K562 (cell line): Measurements from ENCODE around the gene ACP1. TPM values are rescaled to one million over a fixed set of nuclear protein-coding genes. Genes with fewer than 3 reads are reported as not detected.

Experiments used
- ATAC-seq: fragments of 200-7000 bp; cut with Tn5 transposase; 3 replicates; pipeline ENCODE4 v1.9.1; 2020; ENCODE audit warnings: moderate library complexity
- BruUV-seq: library from RNA; stranded (reverse); fragments of 400-500 nt; replicated peaks from 2 replicates; lab custom pipeline; 2021; lab: Mats Ljungman, UMichigan
- CTCF ChIA-PET: fragments of 300-600 bp; formaldehyde crosslinking; extraction: SDS; loops from one replicate; lab custom pipeline; 2021; ENCODE audit warnings: low intra/inter-chr PET ratio; lab: Yijun Ruan, JAX
- POLR2A ChIA-PET: fragments of 300-600, 350-650 bp; sonication (Branson Sonifier 250); formaldehyde crosslinking; extraction: SDS; loops from one replicate; lab custom pipeline; 2021; ENCODE audit warnings: antibody characterized with exemption, inconsistent platforms; lab: Yijun Ruan, JAX
- DNase-seq, 4 experiments: peaks; one replicate each; pipeline versions ENCODE4 v3.0.0 to v3.0.0-alpha.2; 2011 to 2018; ENCODE audit warnings: low spot score in 3 of 4, mixed read lengths in 3 of 4; ENCODE audit errors: extremely low read depth in 1 of 4
- FAIRE-seq: peaks from 2 replicates; lab custom pipeline; 2011; peaks lifted over from hg19 to GRCh38; lab: Jason Lieb, UNC
- H2AFZ ChIP-seq: 2 replicates; pipeline ENCODE4 v1.6.0; 2011; ENCODE audit warnings: low read depth, low read length, control low read depth, inconsistent platforms
- H3K27ac ChIP-seq: fragments of 200-600 bp; 3 replicates; pipeline ENCODE4 v1.8.0; 2011; ENCODE audit warnings: low read depth, mild to moderate bottlenecking, control low read depth, inconsistent platforms, low read length, moderate library complexity, mixed read lengths; ENCODE audit errors: extremely low read depth
- H3K27me3 ChIP-seq, 2 experiments: fragments of 300-600 bp in 1 of 2; 2 replicates in 1 of 2; 3 replicates in 1 of 2; pipeline versions ENCODE4 v1.6.0 to v1.8.0; 2011; ENCODE audit warnings: inconsistent platforms in 2 of 2, low read length in 2 of 2, mild to moderate bottlenecking in 1 of 2, mixed read lengths in 1 of 2, moderate library complexity in 1 of 2; ENCODE audit not compliant: control insufficient read depth in 2 of 2, insufficient read depth in 2 of 2
- H3K36me3 ChIP-seq: fragments of 300-600 bp; 3 replicates; pipeline ENCODE4 v1.8.0; 2011; ENCODE audit warnings: mild to moderate bottlenecking, low read length, inconsistent platforms; ENCODE audit not compliant: control insufficient read depth, insufficient read depth
- H3K4me1 ChIP-seq, 2 experiments: fragments of 200-600 bp in 1 of 2; replicated peaks in 1 of 2; 2 replicates in 1 of 2; 3 replicates in 1 of 2; pipeline versions ENCODE4 v1.5.1 to v1.8.0; 2011; ENCODE audit warnings: inconsistent platforms in 2 of 2, low read length in 2 of 2, mild to moderate bottlenecking in 1 of 2, mixed read lengths in 1 of 2, moderate library complexity in 1 of 2; ENCODE audit not compliant: control insufficient read depth in 2 of 2, insufficient read depth in 2 of 2
- H3K4me2 ChIP-seq: 2 replicates; pipeline ENCODE4 v1.6.1; 2011; ENCODE audit warnings: low read length, control low read depth, inconsistent platforms, mixed read lengths; ENCODE audit not compliant: insufficient read depth
- H3K4me3 ChIP-seq: fragments of 200-600 bp; sonication (generic), shearing (Covaris generic); 2 replicates; pipeline ENCODE4 v1.5.1; 2016; ENCODE audit warnings: control low read depth, inconsistent platforms
- H3K79me2 ChIP-seq: fragments of 200-600 bp; 3 replicates; pipeline ENCODE4 v1.8.0; 2011; ENCODE audit warnings: low read length, inconsistent platforms; ENCODE audit not compliant: control insufficient read depth, insufficient read depth
- H3K9ac ChIP-seq, 2 experiments: 2 replicates each; pipeline versions ENCODE4 v1.6.0 to v1.6.1; 2011; ENCODE audit warnings: low read depth in 2 of 2, low read length in 2 of 2, control low read depth in 1 of 2, inconsistent platforms in 1 of 2, mild to moderate bottlenecking in 1 of 2, mixed read lengths in 1 of 2; ENCODE audit not compliant: insufficient read depth in 1 of 2
- H3K9me1 ChIP-seq: one replicate; pipeline ENCODE4 v1.6.0; 2011; ENCODE audit warnings: inconsistent platforms, mild to moderate bottlenecking, low read length, moderate library complexity; ENCODE audit not compliant: control insufficient read depth, insufficient read depth
- H3K9me3 ChIP-seq: replicated peaks from 2 replicates; pipeline ENCODE4 v1.5.1; 2011; ENCODE audit warnings: low read depth, low read length, inconsistent platforms; ENCODE audit not compliant: control insufficient read depth, insufficient read depth
- H4K20me1 ChIP-seq: replicated peaks from 2 replicates; pipeline ENCODE4 v1.6.1; 2011; ENCODE audit warnings: low read length, inconsistent platforms, mixed read lengths; ENCODE audit not compliant: control insufficient read depth, insufficient read depth
- FOXA3 ChIP-seq, 2 experiments: fragments of 450-650 bp in 1 of 2; sonication (generic) in 1 of 2; formaldehyde crosslinking; IDR thresholded peaks in 1 of 2; conservative IDR thresholded peaks in 1 of 2; 2 replicates each; pipeline versions ENCODE4 v1.4.0 to v1.8.0; 2020 to 2022; ENCODE audit warnings: mild to moderate bottlenecking in 2 of 2, missing genetic modification reagents in 1 of 2
- NR2C2 ChIP-seq, 2 experiments: fragments of 200-800 bp in 1 of 2; sonication (Bioruptor generic) in 1 of 2; sonication (generic) in 1 of 2; formaldehyde crosslinking in 1 of 2; IDR thresholded peaks; 2 replicates each; pipeline versions ENCODE4 v1.6.1 to v1.8.0; 2016 to 2022; ENCODE audit warnings: mild to moderate bottlenecking in 1 of 2, missing compliant biosample characterization in 1 of 2, missing genetic modification characterization in 1 of 2, missing genetic modification reagents in 1 of 2
- POLR2AphosphoS2 ChIP-seq: IDR thresholded peaks from 2 replicates; pipeline ENCODE4 v1.6.1; 2012; ENCODE audit warnings: low read length, improper control_type of control experiment
- SAP30 ChIP-seq: fragments of 200-600 bp; sonication (generic); IDR thresholded peaks from 2 replicates; pipeline ENCODE4 v1.6.1; 2012; ENCODE audit warnings: borderline replicate concordance, low read depth, mild to moderate bottlenecking, moderate library complexity, low read length, control low read depth, inconsistent platforms; ENCODE audit not compliant: insufficient read depth, poor library complexity, severe bottlenecking
- SMAD3 ChIP-seq: fragments of 450-650 bp; formaldehyde crosslinking; conservative IDR thresholded peaks from 2 replicates; pipeline ENCODE4 v1.4.0; 2020; ENCODE audit warnings: mild to moderate bottlenecking
- SUPT5H ChIP-seq: fragments of 450-650 bp; IDR thresholded peaks from 2 replicates; pipeline ENCODE4 v1.6.1; 2016
- XRCC4 ChIP-seq: IDR thresholded peaks from one replicate; pipeline ENCODE4 v1.6.1; 2011; ENCODE audit not compliant: insufficient read depth, insufficient read length; ENCODE audit errors: extremely low read depth
- WGBS: fragments of 100-300 bp; shearing (Covaris generic); methylation state at CpG from one replicate; pipeline ENCODE4 v1.1.6; 2016; ENCODE audit warnings: low coverage, mixed read lengths; ENCODE audit not compliant: insufficient coverage; ENCODE audit errors: missing lambda C conversion rate; 5-methylcytosine and 5-hydroxymethylcytosine counted together
- in situ Hi-C: fragments of 300-500 bp; cut with MboI; formaldehyde crosslinking; loops from 4 replicates; pipeline ENCODE4 v1.15.0; 2018; ENCODE audit warnings: inconsistent platforms, mixed read lengths
- intact Hi-C: fragments of 100-400 bp; cut with micrococcal nuclease; formaldehyde crosslinking; loops from 2 replicates; pipeline ENCODE4 v1.14.2; 2022
- polyA plus RNA-seq, 8 experiments: library from polyadenylated mRNA; depleted of rRNA in 4 of 8; stranded (reverse) in 5 of 8; unstranded in 3 of 8; fragments of >200 nt; fragmentation: Nextera tagmentation in 2 of 8; fragmentation: Illumina TruSeq in 1 of 8; extraction: Ambion mirVana in 2 of 8; extraction: Trizol in 1 of 8; gene quantifications; 2 replicates each; pipeline versions ENCODE4 v1.2.1 to v1.2.3, GENCODE V29; 2011 to 2014; ENCODE audit warnings: inconsistent platforms in 1 of 8, missing spikeins in 1 of 8
- total RNA-seq, 7 experiments: library from RNA; depleted of rRNA in 6 of 7; stranded (reverse); fragments of >200 nt in 6 of 7; fragmentation: Illumina TruSeq in 2 of 7; extraction: Trizol in 2 of 7; gene quantifications; 2 replicates each; pipeline versions ENCODE4 v1.2.1 to v1.2.3, GENCODE V29; 2011 to 2021; ENCODE audit warnings: low replicate concordance in 1 of 7

Gene ACP1
- total and polyA plus RNA-seq, 9 of the 15 experiments (the other 6 are each of a cell fraction or from before 2014, with no cell fraction given), result 139 to 493 (median 189) TPM

- no TSS peak for BruUV-seq
- DNase-seq (no peak), ATAC-seq (no peak), FAIRE-seq (no peak)
- intact Hi-C loops, result no loop called here
- Histone ChIP-seq H3K9ac (no peak overlapping the region), H3K9me3 (no peaks in the 10 kb centered on the region), H3K27me3 (peaks cover 0 to 4% of the 10 kb centered on the region in 2 experiments; a peak in 1 of 5 replicates), H3K9me1 (no peaks in the 10 kb centered on the region), H4K20me1 (no peaks in the 10 kb centered on the region), H3K4me3 (no peak overlapping the region), H2AFZ (peak overlapping the region; percentile 19; the same call in 1 of the 2 replicates), H3K4me2 (no peak overlapping the region), H3K27ac (no peak overlapping the region), H3K36me3 (no peaks in the 10 kb centered on the region), H3K79me2 (no peaks in the 10 kb centered on the region), H3K4me1 (no peaks in the 10 kb centered on the region)
- WGBS, result 39% methylated on average over 15 of the region's 15 CpGs
- in situ Hi-C loops, result no loop called here
- ChIA-PET CTCF (no interaction called here), POLR2A (no interaction called here)
- TF ChIP-seq SAP30, result no peak
- no peak for TF ChIP-seq XRCC4
- no peak for TF ChIP-seq FOXA3 (CRISPR knock-in tag; conservative IDR thresholded peaks at IDR 0.05 in 1 of 2, IDR thresholded peaks at IDR 0.05 in 1 of 2)
- TF ChIP-seq POLR2AphosphoS2, result no peak
- TF ChIP-seq SUPT5H, result no peak
- no peak for TF ChIP-seq NR2C2 (CRISPR knock-in tag; IDR thresholded peaks at IDR 0.05)
- no peak for TF ChIP-seq NR2C2 (tag; IDR thresholded peaks at IDR 0.05)
- no peak for TF ChIP-seq SMAD3 (CRISPR knock-in tag)
These were observed 15.2 kb upstream of the ACP1 start for GRCh38 chr2:249538-250042.
